Left lung (tissue), 10 donors: ENCODE data around the gene MYEF2. TPM values are rescaled to one million over a fixed set of nuclear protein-coding genes. Genes with fewer than 3 reads are reported as not detected.

Source experiments
- ATAC-seq: fragments of 200-7000 bp; cut with Tn5 transposase; one replicate; pipeline ENCODE4 v1.9.1; 2020; ENCODE audit warnings: moderate library complexity
- DNase-seq, 4 donors: peaks; one replicate each; pipeline ENCODE4 v3.0.0-alpha.2; 2013 to 2020
- H3K27ac ChIP-seq, 2 donors: fragments of 200-600 bp; sonication (generic) in 1 of 2; one replicate each; pipeline versions ENCODE4 v1.5.0 to v1.8.0; 2020 to 2021
- H3K27me3 ChIP-seq, 2 donors: fragments of 200-600 bp; sonication (generic) in 1 of 2; one replicate each; pipeline versions ENCODE4 v1.5.0 to v1.8.0; 2020 to 2021
- H3K36me3 ChIP-seq, 2 donors: fragments of 200-600 bp; sonication (generic) in 1 of 2; one replicate each; pipeline versions ENCODE4 v1.5.0 to v1.8.0; 2020 to 2021
- H3K4me1 ChIP-seq, 2 donors: fragments of 200-600 bp; one replicate each; pipeline ENCODE4 v1.8.0; 2021
- H3K4me3 ChIP-seq, 2 donors: fragments of 200-600 bp; sonication (generic) in 1 of 2; one replicate each; pipeline versions ENCODE4 v1.5.0 to v1.8.0; 2020 to 2021; ENCODE audit warnings: mild to moderate bottlenecking in 1 of 2
- H3K9me3 ChIP-seq, 2 donors: fragments of 200-600 bp; sonication (generic) in 1 of 2; one replicate each; pipeline versions ENCODE4 v1.5.0 to v1.8.0; 2020 to 2021
- intact Hi-C, 2 donors: fragments of 100-400 bp; cut with DNase I; formaldehyde crosslinking; loops; one replicate each; pipeline versions ENCODE4 v1.11.2 to v1.14.2; 2022
- polyA plus RNA-seq, 6 donors: library from polyadenylated mRNA; unstranded; fragments of 120-200 nt; gene quantifications; one replicate each; pipeline ENCODE4 v1.2.1, GENCODE V29; 2013; ENCODE audit not compliant: insufficient read length in 6 of 6
- total RNA-seq, 2 donors: library from RNA; stranded (reverse); fragmentation: NEBNext Ultra II Directional; extraction: Animal tissue kit (Norgen Biotek cat#: 25700); gene quantifications; one replicate each; pipeline ENCODE4 v1.2.1, GENCODE V29; 2021
- TF ChIP-seq, protein P1 (sequence below), 2 donors: fragments of 200-600 bp; sonication (generic) in 1 of 2; IDR thresholded peaks; one replicate each; pipeline versions ENCODE4 v1.5.0 to v1.8.0; 2021; ENCODE audit warnings: antibody characterized with exemption in 2 of 2
- donor health status: DM: no; HTN: yes; CAD: no.
- donor health status: DM: no; HTN: no; CAD: no.

Gene MYEF2
- total and polyA plus RNA-seq, 8 donors: 19.7 to 67.3 (median 48.1) TPM

DNA sequence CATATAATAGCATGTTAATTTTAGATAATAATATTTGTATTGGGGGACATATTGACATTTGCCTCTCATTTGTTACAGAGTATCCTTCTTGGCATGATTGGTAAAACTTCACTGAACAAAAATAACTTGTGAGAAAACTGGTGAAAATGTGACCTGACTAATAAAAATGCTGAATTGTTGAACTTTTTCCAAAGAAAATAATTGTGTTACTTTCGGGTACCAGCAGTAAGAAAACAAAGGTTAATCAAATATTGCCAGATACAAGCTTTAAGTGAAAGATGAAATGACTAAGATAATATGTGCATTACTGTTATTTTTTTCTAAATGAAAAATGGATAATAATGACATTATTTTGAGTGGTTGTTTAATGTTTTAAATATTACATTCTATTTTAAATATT lies 43.2 kb upstream of the MYEF2 start:
- TF ChIP-seq, protein P1, sequence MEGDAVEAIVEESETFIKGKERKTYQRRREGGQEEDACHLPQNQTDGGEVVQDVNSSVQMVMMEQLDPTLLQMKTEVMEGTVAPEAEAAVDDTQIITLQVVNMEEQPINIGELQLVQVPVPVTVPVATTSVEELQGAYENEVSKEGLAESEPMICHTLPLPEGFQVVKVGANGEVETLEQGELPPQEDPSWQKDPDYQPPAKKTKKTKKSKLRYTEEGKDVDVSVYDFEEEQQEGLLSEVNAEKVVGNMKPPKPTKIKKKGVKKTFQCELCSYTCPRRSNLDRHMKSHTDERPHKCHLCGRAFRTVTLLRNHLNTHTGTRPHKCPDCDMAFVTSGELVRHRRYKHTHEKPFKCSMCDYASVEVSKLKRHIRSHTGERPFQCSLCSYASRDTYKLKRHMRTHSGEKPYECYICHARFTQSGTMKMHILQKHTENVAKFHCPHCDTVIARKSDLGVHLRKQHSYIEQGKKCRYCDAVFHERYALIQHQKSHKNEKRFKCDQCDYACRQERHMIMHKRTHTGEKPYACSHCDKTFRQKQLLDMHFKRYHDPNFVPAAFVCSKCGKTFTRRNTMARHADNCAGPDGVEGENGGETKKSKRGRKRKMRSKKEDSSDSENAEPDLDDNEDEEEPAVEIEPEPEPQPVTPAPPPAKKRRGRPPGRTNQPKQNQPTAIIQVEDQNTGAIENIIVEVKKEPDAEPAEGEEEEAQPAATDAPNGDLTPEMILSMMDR (IDR thresholded peaks at IDR 0.05): no peak
- H3K4me3 ChIP-seq: no peak overlapping the region
- DNase-seq (no peak), ATAC-seq (no peak)
- H3K4me1 ChIP-seq: no peaks in the 10 kb centered on the region
- H3K9me3 ChIP-seq: no peaks in the 10 kb centered on the region
- intact Hi-C loops: no loop called here
- H3K27ac ChIP-seq: no peak overlapping the region
- H3K36me3 ChIP-seq: no peaks in the 10 kb centered on the region
- H3K27me3 ChIP-seq: peaks cover 0 to 13% of the 10 kb centered on the region in 2 donors

DNA sequence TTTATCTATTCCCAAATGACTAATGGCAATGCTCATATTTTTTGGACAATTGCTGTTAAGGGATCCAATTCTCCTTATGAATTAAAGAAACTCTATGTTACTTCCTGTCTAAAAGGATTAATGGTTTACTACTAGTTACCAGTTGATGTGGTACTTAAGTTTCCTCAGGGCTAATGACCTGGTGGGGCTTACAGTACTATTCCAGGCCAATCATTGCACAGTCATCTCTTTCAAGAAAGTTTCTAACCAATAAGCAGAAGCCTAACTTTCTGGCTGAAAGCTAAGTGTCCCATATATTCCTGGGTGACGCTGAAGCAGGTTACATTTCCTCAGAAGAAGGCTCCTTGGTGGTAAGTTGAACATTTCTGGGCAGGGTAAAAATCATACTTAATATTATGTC lies 27.9 kb upstream of the MYEF2 start, which contains the start of gene SLC12A1:
TSS of gene SLC12A1 (plus strand) at position 322 of the 400 bp plus-strand sequence. CDS start 1,418 bp downstream, outside the sequence.
- no peak for DNase-seq
- Histone ChIP-seq H3K27me3 (no peaks in the 10 kb centered on the region), H3K4me3 (no peak within 1 kb of the TSS), H3K9me3 (no peaks in the 10 kb centered on the region), H3K4me1 (no peaks in the 10 kb centered on the region), H3K36me3 (no peaks in the 10 kb centered on the region), H3K27ac (no peak within 1 kb of the TSS)
- ATAC-seq: no peak
- TF ChIP-seq, protein P1 (IDR thresholded peaks at IDR 0.05): no peak
- intact Hi-C loops: no loop called here

DNA sequence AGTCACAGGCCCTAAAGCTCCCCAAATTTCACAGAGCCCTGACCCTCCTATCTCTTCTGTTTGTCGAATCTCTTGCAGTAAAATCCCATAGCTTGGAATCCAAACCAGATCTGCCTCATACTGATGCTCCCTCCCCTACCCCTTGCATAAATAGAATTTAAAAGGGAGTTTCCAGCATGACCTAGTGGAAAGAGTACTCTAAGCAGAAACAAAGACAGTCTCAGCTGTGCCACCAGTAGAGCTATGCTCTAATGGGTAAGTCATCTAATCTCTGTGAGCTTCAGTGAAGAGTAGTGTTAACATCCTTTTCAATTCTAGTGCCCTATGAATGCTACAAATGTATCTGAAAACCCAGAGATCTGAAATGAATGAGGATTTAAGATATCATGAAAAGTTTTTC lies 24.0 kb upstream of the MYEF2 start:
- Histone ChIP-seq H3K9me3 (no peaks in the 10 kb centered on the region), H3K27me3 (no peaks in the 10 kb centered on the region), H3K27ac (no peak overlapping the region), H3K4me1 (no peaks in the 10 kb centered on the region), H3K36me3 (no peaks in the 10 kb centered on the region), H3K4me3 (no peak overlapping the region)
- intact Hi-C loops: no loop called here
- TF ChIP-seq, protein P1 (IDR thresholded peaks at IDR 0.05): no peak
- DNase-seq: no peak
- no peak for ATAC-seq

DNA sequence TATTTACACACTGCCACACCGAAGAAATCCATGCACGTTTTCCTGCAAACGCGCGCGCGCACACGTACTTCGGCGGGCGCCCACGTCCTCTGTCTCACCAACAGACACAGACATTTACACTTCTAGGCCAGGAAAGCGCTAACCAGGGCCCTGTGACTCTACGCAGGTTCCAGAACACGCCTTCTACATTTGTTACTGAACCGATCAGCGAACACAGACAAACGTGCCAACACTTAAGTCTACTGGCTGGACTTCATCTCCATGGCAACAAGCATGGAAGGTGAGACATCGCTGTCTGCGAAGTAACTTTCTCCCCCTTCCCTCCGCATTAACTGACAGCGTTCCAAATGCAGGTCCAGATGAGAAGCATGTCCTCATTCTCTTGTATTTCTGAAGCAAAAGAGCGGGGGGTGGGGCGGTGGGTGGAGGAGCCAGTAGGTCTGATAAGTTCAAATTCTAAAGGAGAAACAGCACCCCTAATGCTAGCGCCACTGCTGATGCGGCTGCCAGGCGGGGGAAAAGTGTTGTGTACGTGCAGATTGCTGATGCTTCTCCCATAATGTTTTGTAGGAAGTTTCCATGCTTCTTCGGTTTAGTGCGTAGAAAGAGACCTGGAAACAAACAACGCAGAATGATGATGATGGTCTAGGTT lies 13.6 kb upstream of the MYEF2 start, which contains the start of gene CTXN2:
TSS of gene CTXN2 (plus strand) at position 92 of the 652 bp plus-strand sequence. CDS start 9,636 bp downstream, outside the sequence.
- ATAC-seq (no peak), DNase-seq (peak in 2 of 4 donors; percentile 0 to 43)
- Histone ChIP-seq H3K36me3 (no peaks in the 10 kb centered on the region), H3K27me3 (peaks cover 6 to 36% of the 10 kb centered on the region in 2 donors), H3K4me1 (no peaks in the 10 kb centered on the region), H3K9me3 (no peaks in the 10 kb centered on the region), H3K4me3 (no peak within 1 kb of the TSS), H3K27ac (no peak within 1 kb of the TSS)
- intact Hi-C loops: no loop called here
- TF ChIP-seq, protein P1 (IDR thresholded peaks at IDR 0.05): no peak

DNA sequence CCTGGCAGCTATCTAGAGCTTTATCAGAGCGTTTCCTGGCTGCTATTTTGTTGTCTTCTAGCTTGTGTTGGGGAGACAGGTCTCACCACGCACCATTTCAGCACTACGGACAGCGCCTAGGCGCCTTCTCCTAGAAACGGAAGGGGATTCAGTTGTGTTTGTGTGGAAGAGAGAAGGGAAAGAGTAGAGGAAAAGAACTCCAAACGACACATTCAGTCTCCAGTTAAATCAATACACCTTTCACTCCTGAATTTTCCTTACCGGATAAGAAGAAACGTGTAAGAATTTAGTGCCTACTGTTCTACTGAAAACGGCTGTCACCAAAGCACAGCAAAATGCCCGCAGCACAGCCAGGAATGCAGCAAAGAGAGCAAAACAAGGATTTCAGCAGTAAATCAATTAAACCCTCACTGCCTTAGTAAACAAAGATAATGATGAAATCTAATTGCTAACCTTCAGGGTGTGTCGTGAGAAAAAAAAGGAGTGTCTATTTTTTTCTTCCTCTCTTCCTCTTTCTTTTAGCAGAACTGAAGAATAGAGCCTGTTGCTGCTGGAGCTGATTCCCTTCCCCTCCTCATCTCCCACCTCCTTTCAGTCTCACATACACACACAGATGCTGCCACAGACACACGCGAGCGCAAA lies 13.0 kb upstream of the MYEF2 start:
- no peaks in the 10 kb centered on the region for H3K9me3 ChIP-seq
- no peak overlapping the region for H3K4me3 ChIP-seq
- TF ChIP-seq, protein P1 (IDR thresholded peaks at IDR 0.05): no peak
- intact Hi-C loops: no loop called here
- H3K4me1 ChIP-seq: no peaks in the 10 kb centered on the region
- no peaks in the 10 kb centered on the region for H3K36me3 ChIP-seq
- ATAC-seq (peak; percentile 85), DNase-seq (peak; percentile 62 to 86 (median 77))
- no peak overlapping the region for H3K27ac ChIP-seq
- peaks cover 6 to 36% of the 10 kb centered on the region in 2 donors for H3K27me3 ChIP-seq
